ENCODE data around the gene IQCH.

The IQCH gene

GRCh38 chr15:67259806-67260205, 5.2 kb downstream of the IQCH start:
- TF ChIP-seq ZFX (IDR thresholded peaks at IDR 0.05) (no peak), CTCF (conservative IDR thresholded peaks at IDR 0.05) (no peak)

GRCh38 chr15:67266870-67267269, 12.3 kb downstream of the IQCH start:
- TF ChIP-seq ZFX (IDR thresholded peaks at IDR 0.05) (no peak), CTCF (conservative IDR thresholded peaks at IDR 0.05) (no peak)

More at GRCh38 chr15:67259806-67260205, 5.2 kb downstream of the IQCH start:
- no peak overlapping the region for H3K27ac ChIP-seq

GRCh38 chr15:67267440-67267839, 12.9 kb downstream of the IQCH start:
- TF ChIP-seq CTCF (conservative IDR thresholded peaks at IDR 0.05) (no peak), ZFX (IDR thresholded peaks at IDR 0.05) (no peak)
- H3K27ac ChIP-seq: no peak overlapping the region

More at GRCh38 chr15:67266870-67267269, 12.3 kb downstream of the IQCH start:
- no peak overlapping the region for H3K27ac ChIP-seq

GRCh38 chr15:67267951-67268941, 13.7 kb downstream of the IQCH start:
- TF ChIP-seq ZFX (IDR thresholded peaks at IDR 0.05): no peak
- no peak for TF ChIP-seq CTCF (conservative IDR thresholded peaks at IDR 0.05)
- H3K27ac ChIP-seq: no peak overlapping the region

- no peak overlapping the region for H3K27ac ChIP-seq
- TF ChIP-seq CTCF (conservative IDR thresholded peaks at IDR 0.05) (no peak), ZFX (IDR thresholded peaks at IDR 0.05) (no peak)
These were observed 19.6 kb downstream of the IQCH start for GRCh38 chr15:67274236-67274635.

GRCh38 chr15:67276666-67277065, 22.1 kb downstream of the IQCH start:
- H3K27ac ChIP-seq: no peak overlapping the region
- TF ChIP-seq CTCF (conservative IDR thresholded peaks at IDR 0.05): no peak
- no peak for TF ChIP-seq ZFX (IDR thresholded peaks at IDR 0.05)

- H3K27ac ChIP-seq: no peak overlapping the region
- TF ChIP-seq ZFX (IDR thresholded peaks at IDR 0.05) (no peak), CTCF (conservative IDR thresholded peaks at IDR 0.05) (no peak)
These were observed 25.6 kb downstream of the IQCH start for GRCh38 chr15:67280217-67280616.
